ENCODE data around the gene BHMT.
A peak's percentile ranks its signal among the peaks of the same experiment; 100 is the strongest.
"Not testable (repeated sequence)": the region's sequence is repeated elsewhere in the genome, so short reads cannot be mapped to it uniquely, and the experiment has no call there.

Gene BHMT

GRCh38 chr5:79111960-79112702 is 522 bp downstream of the BHMT start:
- no peak for DNase-seq (ENCODE audit: low read depth)

GRCh38 chr5:79112703-79113058 is 1.1 kb downstream of the BHMT start:
- no peak for DNase-seq (ENCODE audit: low read depth)

GRCh38 chr5:79119486-79119885 is 7.9 kb downstream of the BHMT start:
- DNase-seq (ENCODE audit: low read depth): no peak

GRCh38 chr5:79120221-79120620 is 8.6 kb downstream of the BHMT start:
- DNase-seq (ENCODE audit: low read depth): no peak

- DNase-seq (ENCODE audit: low read depth): no peak
Measured at GRCh38 chr5:79122973-79123372, 11.4 kb downstream of the BHMT start.

GRCh38 chr5:79124607-79125006 is 13.0 kb downstream of the BHMT start:
- DNase-seq (ENCODE audit: low read depth): no peak

- no peak for DNase-seq (ENCODE audit: low read depth)
Measured at GRCh38 chr5:79130781-79131180, 19.2 kb downstream of the BHMT start.

- no peak for DNase-seq (ENCODE audit: low read depth)
Measured at GRCh38 chr5:79133121-79133656, 21.6 kb downstream of the BHMT start.

- DNase-seq (ENCODE audit: low read depth): peak; percentile 25
Measured at GRCh38 chr5:79133657-79134451, 22.2 kb downstream of the BHMT start.

GRCh38 chr5:79135790-79136553 is 24.4 kb downstream of the BHMT start:
- no peak for DNase-seq (ENCODE audit: low read depth)

- no peak for DNase-seq (ENCODE audit: low read depth)
Measured at GRCh38 chr5:79136618-79137017, 25.0 kb downstream of the BHMT start.

- DNase-seq (ENCODE audit: low read depth): no peak
Measured at GRCh38 chr5:79140553-79140952, 28.9 kb downstream of the BHMT start.

- no peak for DNase-seq (ENCODE audit: low read depth)
Measured at GRCh38 chr5:79143684-79144379, 32.2 kb downstream of the BHMT start.

GRCh38 chr5:79147076-79147475 is 35.5 kb downstream of the BHMT start:
- DNase-seq (ENCODE audit: low read depth): no peak

- DNase-seq (ENCODE audit: low read depth): no peak
Measured at GRCh38 chr5:79149433-79149832, 37.8 kb downstream of the BHMT start.

- DNase-seq (ENCODE audit: low read depth): no peak
Measured at GRCh38 chr5:79151942-79152671, 40.5 kb downstream of the BHMT start.

GRCh38 chr5:79157305-79157704 is 45.7 kb downstream of the BHMT start:
- no peak for DNase-seq (ENCODE audit: low read depth)

GRCh38 chr5:79161647-79162046 is 50.0 kb downstream of the BHMT start:
- DNase-seq (ENCODE audit: low read depth): not testable (repeated sequence)

GRCh38 chr5:79168031-79168430 is 56.4 kb downstream of the BHMT start:
- DNase-seq (ENCODE audit: low read depth): no peak

GRCh38 chr5:79170661-79171060 is 59.1 kb downstream of the BHMT start:
- DNase-seq (ENCODE audit: low read depth): no peak

- no peak for DNase-seq (ENCODE audit: low read depth)
Measured at GRCh38 chr5:79171635-79172245, 60.1 kb downstream of the BHMT start.

Data from stimulated activated CD8-positive, alpha-beta memory T cell treated with anti-CD3 and anti-CD28 coated beads, Interleukin-12 subunit alpha, Interleukin-12 subunit beta, amount 100 ng/mL, for 4 hours (primary cell).